Measurements from ENCODE around the gene HIF1A. TPM values are rescaled to one million over a fixed set of nuclear protein-coding genes. Genes with fewer than 3 reads are reported as not detected.

HIF1A gene
- total RNA-seq, 2 donors from 2014 or later = 114 to 305 TPM

GRCh38 chr14:61713724-61714437, 18.6 kb downstream of the HIF1A start:
- H3K4me1 ChIP-seq (ENCODE audit: control insufficient read depth in 1 of 2, low read depth in 2 of 2) = peaks cover 51 to 55% of the 10 kb centered on the region in 2 donors
- no peaks in the 10 kb centered on the region for H3K9me3 ChIP-seq
- H3K36me3 ChIP-seq = no peaks in the 10 kb centered on the region
- no peak for DNase-seq (ENCODE audit: low spot score)
- no peak overlapping the region for H3K4me3 ChIP-seq
- TF ChIP-seq CTCF (IDR thresholded peaks at IDR 0.05) = no peak
- no peaks in the 10 kb centered on the region for H3K27me3 ChIP-seq (replicated peaks; ENCODE audit: insufficient read depth)
- no peak overlapping the region for H3K27ac ChIP-seq
- no peak for ATAC-seq (ENCODE audit: insufficient number of reproducible peaks, low FRiP score, low read depth)

- Histone ChIP-seq H3K9me3 (no peaks in the 10 kb centered on the region), H3K36me3 (peaks cover 4% of the 10 kb centered on the region), H3K4me3 (no peak overlapping the region), H3K4me1 (ENCODE audit: control insufficient read depth in 1 of 2, low read depth in 2 of 2) (peaks cover 52 to 61% of the 10 kb centered on the region in 2 donors), H3K27ac (no peak overlapping the region), H3K27me3 (replicated peaks; ENCODE audit: insufficient read depth) (no peaks in the 10 kb centered on the region)
- no peak for DNase-seq (ENCODE audit: low spot score)
- no peak for ATAC-seq (ENCODE audit: insufficient number of reproducible peaks, low FRiP score, low read depth)
- no peak for TF ChIP-seq CTCF (IDR thresholded peaks at IDR 0.05)
These were observed 21.6 kb downstream of the HIF1A start for GRCh38 chr14:61716956-61717355.

- DNase-seq (ENCODE audit: low spot score) (no peak), ATAC-seq (ENCODE audit: insufficient number of reproducible peaks, low FRiP score, low read depth) (no peak)
- Histone ChIP-seq H3K4me1 (ENCODE audit: control insufficient read depth in 1 of 2, low read depth in 2 of 2) (peaks cover 41 to 56% of the 10 kb centered on the region in 2 donors), H3K36me3 (peaks cover 10% of the 10 kb centered on the region), H3K4me3 (no peak overlapping the region), H3K9me3 (no peaks in the 10 kb centered on the region), H3K27me3 (replicated peaks; ENCODE audit: insufficient read depth) (no peaks in the 10 kb centered on the region), H3K27ac (no peak overlapping the region)
- TF ChIP-seq CTCF (IDR thresholded peaks at IDR 0.05) = no peak
These were observed 22.7 kb downstream of the HIF1A start for GRCh38 chr14:61718039-61718438.

- H3K4me1 ChIP-seq (ENCODE audit: control insufficient read depth in 1 of 2, low read depth in 2 of 2) = peaks cover 29 to 45% of the 10 kb centered on the region in 2 donors
- no peak overlapping the region for H3K4me3 ChIP-seq
- no peak overlapping the region for H3K27ac ChIP-seq
- H3K36me3 ChIP-seq = peaks cover 10% of the 10 kb centered on the region
- no peak for TF ChIP-seq CTCF (IDR thresholded peaks at IDR 0.05)
- ATAC-seq (ENCODE audit: insufficient number of reproducible peaks, low FRiP score, low read depth) = no peak
- H3K9me3 ChIP-seq = no peaks in the 10 kb centered on the region
- DNase-seq (ENCODE audit: low spot score) = no peak
- H3K27me3 ChIP-seq (replicated peaks; ENCODE audit: insufficient read depth) = no peaks in the 10 kb centered on the region
These were observed 24.3 kb downstream of the HIF1A start for GRCh38 chr14:61719344-61720293.

GRCh38 chr14:61720294-61720661, 25.0 kb downstream of the HIF1A start:
- H3K9me3 ChIP-seq = no peaks in the 10 kb centered on the region
- no peaks in the 10 kb centered on the region for H3K27me3 ChIP-seq (replicated peaks; ENCODE audit: insufficient read depth)
- ATAC-seq (ENCODE audit: insufficient number of reproducible peaks, low FRiP score, low read depth) (no peak), DNase-seq (ENCODE audit: low spot score) (no peak)
- no peak overlapping the region for H3K4me3 ChIP-seq
- H3K27ac ChIP-seq = no peak overlapping the region
- peaks cover 27 to 39% of the 10 kb centered on the region in 2 donors for H3K4me1 ChIP-seq (ENCODE audit: control insufficient read depth in 1 of 2, low read depth in 2 of 2)
- no peak for TF ChIP-seq CTCF (IDR thresholded peaks at IDR 0.05)
- H3K36me3 ChIP-seq = peaks cover 13% of the 10 kb centered on the region

All from thoracic aorta (tissue), 2 donors.